H9 (cell line): ENCODE data around the gene MS4A10. TPM values are rescaled to one million over a fixed set of nuclear protein-coding genes. Genes with fewer than 3 reads are reported as not detected.

Source experiments
- DNase-seq: peaks from one replicate; pipeline ENCODE4 v3.0.0-alpha.2; 2017
- H2AFZ ChIP-seq: one replicate; pipeline ENCODE4 v1.6.1; 2013; ENCODE audit warnings: mild to moderate bottlenecking, low read length, control low read depth, moderate library complexity
- H2AK5ac ChIP-seq: 2 replicates; pipeline ENCODE4 v1.6.1; 2013; ENCODE audit warnings: low read length, control low read depth, mixed read lengths; ENCODE audit not compliant: insufficient read length
- H2BK120ac ChIP-seq: one replicate; pipeline ENCODE4 v1.6.1; 2013; ENCODE audit warnings: low read depth, mild to moderate bottlenecking, low read length, control low read depth, inconsistent platforms; ENCODE audit not compliant: poor library complexity, severe bottlenecking
- H2BK12ac ChIP-seq: 2 replicates; pipeline ENCODE4 v1.6.1; 2013; ENCODE audit warnings: low read length, control low read depth, mixed read lengths, low read depth; ENCODE audit not compliant: insufficient read length
- H2BK15ac ChIP-seq: 2 replicates; pipeline ENCODE4 v1.6.1; 2013; ENCODE audit warnings: low read depth, low read length, control low read depth
- H2BK20ac ChIP-seq: one replicate; pipeline ENCODE4 v1.6.1; 2013; ENCODE audit warnings: low read depth, mild to moderate bottlenecking, low read length, control low read depth, inconsistent platforms; ENCODE audit not compliant: poor library complexity, severe bottlenecking
- H2BK5ac ChIP-seq: 2 replicates; pipeline ENCODE4 v1.6.1; 2013; ENCODE audit warnings: low read length, control low read depth, mixed read lengths; ENCODE audit not compliant: insufficient read length
- H3K14ac ChIP-seq: 2 replicates; pipeline ENCODE4 v1.6.1; 2013; ENCODE audit warnings: low read length, control low read depth; ENCODE audit not compliant: insufficient read depth
- H3K18ac ChIP-seq: 2 replicates; pipeline ENCODE4 v1.6.1; 2013; ENCODE audit warnings: low read depth, mild to moderate bottlenecking, mixed read lengths, low read length, control low read depth; ENCODE audit not compliant: insufficient read length
- H3K23ac ChIP-seq: 2 replicates; pipeline ENCODE4 v1.6.1; 2013; ENCODE audit warnings: low read length, control low read depth, mixed read lengths, low read depth; ENCODE audit not compliant: insufficient read length
- H3K23me2 ChIP-seq: 2 replicates; pipeline ENCODE4 v1.6.1; 2013; ENCODE audit warnings: low read depth, mild to moderate bottlenecking, mixed read lengths, low read length, control low read depth; ENCODE audit not compliant: insufficient read length, poor library complexity, severe bottlenecking
- H3K27ac ChIP-seq: 2 replicates; pipeline ENCODE4 v1.5.1; 2013; ENCODE audit warnings: low read length, control low read depth, mixed read lengths, low read depth; ENCODE audit not compliant: insufficient read length
- H3K27me3 ChIP-seq: 2 replicates; pipeline ENCODE4 v1.6.1; 2013; ENCODE audit warnings: low read length, control low read depth, inconsistent platforms; ENCODE audit not compliant: insufficient read depth
- H3K4ac ChIP-seq: 2 replicates; pipeline ENCODE4 v1.6.1; 2013; ENCODE audit warnings: low read depth, mild to moderate bottlenecking, control low read depth, inconsistent platforms, low read length, moderate library complexity
- H3K4me1 ChIP-seq: 2 replicates; pipeline ENCODE4 v1.6.1; 2013; ENCODE audit warnings: low read length, control low read depth, inconsistent platforms; ENCODE audit not compliant: insufficient read depth
- H3K4me2 ChIP-seq: 2 replicates; pipeline ENCODE4 v1.6.1; 2013; ENCODE audit warnings: low read length, control low read depth, mixed read lengths; ENCODE audit not compliant: insufficient read length, insufficient read depth
- H3K56ac ChIP-seq: 2 replicates; pipeline ENCODE4 v1.6.1; 2013; ENCODE audit warnings: low read depth, mild to moderate bottlenecking, mixed read lengths, low read length, control low read depth; ENCODE audit not compliant: insufficient read length
- H3K79me1 ChIP-seq: 2 replicates; pipeline ENCODE4 v1.6.1; 2013; ENCODE audit warnings: low read depth, mild to moderate bottlenecking, moderate library complexity, low read length, control low read depth, inconsistent platforms; ENCODE audit not compliant: insufficient read depth, poor library complexity, severe bottlenecking
- H3K79me2 ChIP-seq: 2 replicates; pipeline ENCODE4 v1.6.1; 2013; ENCODE audit warnings: low read length, control low read depth, inconsistent platforms; ENCODE audit not compliant: insufficient read depth
- H3K9ac ChIP-seq: 2 replicates; pipeline ENCODE4 v1.6.1; 2013; ENCODE audit warnings: low read length, control low read depth, mixed read lengths; ENCODE audit not compliant: insufficient read length; ENCODE audit errors: extremely low read depth
- H3K9me3 ChIP-seq: one replicate; pipeline ENCODE4 v1.6.1; 2013; ENCODE audit warnings: low read depth, low read length, inconsistent platforms; ENCODE audit not compliant: control insufficient read depth
- H3T11ph ChIP-seq: one replicate; pipeline ENCODE4 v1.6.1; 2013; ENCODE audit warnings: mild to moderate bottlenecking, low read length, control low read depth, inconsistent platforms
- H4K20me1 ChIP-seq: one replicate; pipeline ENCODE4 v1.6.1; 2013; ENCODE audit not compliant: control insufficient read depth, insufficient read length, insufficient read depth
- H4K5ac ChIP-seq: 2 replicates; pipeline ENCODE4 v1.6.1; 2013; ENCODE audit warnings: low read depth, mild to moderate bottlenecking, mixed read lengths, low read length, control low read depth; ENCODE audit not compliant: insufficient read length
- H4K8ac ChIP-seq: replicated peaks from 2 replicates; pipeline ENCODE4 v1.6.1; 2013; ENCODE audit warnings: low read length, control low read depth, mixed read lengths, low read depth; ENCODE audit not compliant: insufficient read length
- H4K91ac ChIP-seq: 2 replicates; pipeline ENCODE4 v1.6.1; 2013; ENCODE audit warnings: low read depth, mild to moderate bottlenecking, moderate library complexity, mixed read lengths, low read length, control low read depth; ENCODE audit not compliant: insufficient read length
- H3K27ac Mint-ChIP-seq, 3 experiments: 2 replicates in 2 of 3; 3 replicates in 1 of 3; pipeline ENCODE4 v1.8.0; 2020 to 2021; ENCODE audit warnings: mixed read lengths in 3 of 3, mild to moderate bottlenecking in 1 of 3, moderate library complexity in 1 of 3
- H3K27me3 Mint-ChIP-seq: 2 replicates; pipeline ENCODE4 v1.8.0; 2021; ENCODE audit warnings: low read depth, mild to moderate bottlenecking, moderate library complexity, mixed read lengths
- H3K36me3 Mint-ChIP-seq, 3 experiments: 2 replicates in 2 of 3; 3 replicates in 1 of 3; pipeline ENCODE4 v1.8.0; 2020 to 2021; ENCODE audit warnings: low read depth in 3 of 3, mixed read lengths in 3 of 3; ENCODE audit not compliant: insufficient read depth in 1 of 3
- H3K4me1 Mint-ChIP-seq, 2 experiments: 2 replicates each; pipeline ENCODE4 v1.8.0; 2020; ENCODE audit warnings: mixed read lengths in 2 of 2
- H3K4me3 Mint-ChIP-seq, 2 experiments: 2 replicates in 1 of 2; 3 replicates in 1 of 2; pipeline ENCODE4 v1.8.0; 2020 to 2021; ENCODE audit warnings: mild to moderate bottlenecking in 2 of 2, mixed read lengths in 2 of 2, moderate library complexity in 1 of 2
- H3K9me3 Mint-ChIP-seq, 2 experiments: 2 replicates in 1 of 2; 3 replicates in 1 of 2; pipeline ENCODE4 v1.8.0; 2020; ENCODE audit warnings: mild to moderate bottlenecking in 2 of 2, mixed read lengths in 2 of 2, moderate library complexity in 1 of 2
- WGBS: extraction: QIAGEN DNeasy Blood & Tissue Kit; methylation state at CpG from one replicate; pipeline ENCODE4 v1.1.7; 2013; ENCODE audit warnings: missing lambda C conversion rate, low lambda C conversion rate, mixed read lengths; ENCODE audit not compliant: insufficient read length; ENCODE audit errors: extremely low coverage; 5-methylcytosine and 5-hydroxymethylcytosine counted together
- total RNA-seq: library from RNA; stranded (reverse); gene quantifications from 2 replicates; pipeline ENCODE4 v1.2.1, GENCODE V29; 2021
- TF ChIP-seq, protein P1 (sequence below): fragments of 200-600 bp; sonication (generic); conservative IDR thresholded peaks from 3 replicates; pipeline ENCODE4 v1.8.0; 2021; ENCODE audit warnings: antibody characterized with exemption, mild to moderate bottlenecking

The MS4A10 gene
- total RNA-seq, 1 experiment from 2014 or later: not detected

DNA sequence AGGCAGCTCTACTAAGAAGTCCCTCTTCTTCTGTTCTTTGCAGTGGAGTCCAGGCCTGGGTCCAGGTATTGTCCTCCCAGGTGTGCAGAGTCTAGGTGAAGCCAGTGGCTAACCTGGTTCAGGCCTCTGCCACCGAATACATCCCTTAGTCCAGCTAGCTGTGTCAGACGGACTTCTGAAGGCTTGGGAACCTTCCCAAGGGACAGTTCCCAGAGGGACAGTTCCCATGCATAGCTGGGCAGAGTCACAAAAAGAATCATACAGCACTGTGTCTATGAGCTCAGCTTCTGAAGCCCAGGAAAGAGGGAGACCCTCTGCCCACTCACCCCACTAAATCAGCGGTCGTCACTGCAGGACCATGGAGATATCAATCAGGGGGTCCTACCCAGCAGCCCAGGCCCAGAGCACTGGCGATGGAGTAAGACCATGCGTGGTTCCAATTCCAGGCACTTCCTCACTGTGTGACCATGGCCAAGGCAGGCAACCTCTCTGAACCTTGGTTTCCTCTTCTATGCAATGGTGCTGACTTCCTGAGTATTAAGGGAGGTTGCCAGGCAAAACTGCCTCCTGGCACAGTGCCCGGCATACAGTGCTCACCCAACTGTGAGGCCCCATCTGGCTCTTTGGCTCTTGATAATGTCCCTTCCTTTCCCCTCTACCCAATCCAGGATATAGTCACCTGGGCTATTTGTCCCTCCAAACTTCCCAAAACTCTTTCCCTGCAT, 3.4 kb downstream of the MS4A10 start:
- Histone ChIP-seq H2BK12ac (no peak overlapping the region), H4K8ac (no peak overlapping the region), H3K9ac (no peak overlapping the region), H4K91ac (no peak overlapping the region), H3K4ac (no peak overlapping the region), H3K79me1 (no peaks in the 10 kb centered on the region), H2BK20ac (no peak overlapping the region), H4K5ac (no peak overlapping the region), H3K27ac (no peak overlapping the region), H3K4me1 (no peaks in the 10 kb centered on the region), H2BK5ac (no peak overlapping the region), H3K4me2 (no peak overlapping the region), H3K23me2 (no peaks in the 10 kb centered on the region), H2BK15ac (no peak overlapping the region), H2BK120ac (no peak overlapping the region), H3T11ph (no peak overlapping the region), H3K27me3 (no peaks in the 10 kb centered on the region), H2AFZ (no peak overlapping the region), H2AK5ac (no peak overlapping the region), H3K9me3 (peaks cover 16% of the 10 kb centered on the region), H3K18ac (no peak overlapping the region), H4K20me1 (no peaks in the 10 kb centered on the region), H3K14ac (no peak overlapping the region), H3K23ac (no peak overlapping the region), H3K79me2 (no peaks in the 10 kb centered on the region), H3K56ac (no peak overlapping the region)
- peaks cover 10% of the 10 kb centered on the region for H3K27me3 Mint-ChIP-seq
- H3K27ac Mint-ChIP-seq: no peak overlapping the region
- H3K4me3 Mint-ChIP-seq: no peak overlapping the region
- DNase-seq: no peak
- peaks cover 6 to 16% (median 14%) of the 10 kb centered on the region in 3 experiments for H3K36me3 Mint-ChIP-seq
- H3K9me3 Mint-ChIP-seq: peaks cover 30 to 37% of the 10 kb centered on the region in 2 experiments
- no CpG with 5 or more reads among the region's 7 CpGs for whole genome bisulfite sequencing
- TF ChIP-seq, protein P1, sequence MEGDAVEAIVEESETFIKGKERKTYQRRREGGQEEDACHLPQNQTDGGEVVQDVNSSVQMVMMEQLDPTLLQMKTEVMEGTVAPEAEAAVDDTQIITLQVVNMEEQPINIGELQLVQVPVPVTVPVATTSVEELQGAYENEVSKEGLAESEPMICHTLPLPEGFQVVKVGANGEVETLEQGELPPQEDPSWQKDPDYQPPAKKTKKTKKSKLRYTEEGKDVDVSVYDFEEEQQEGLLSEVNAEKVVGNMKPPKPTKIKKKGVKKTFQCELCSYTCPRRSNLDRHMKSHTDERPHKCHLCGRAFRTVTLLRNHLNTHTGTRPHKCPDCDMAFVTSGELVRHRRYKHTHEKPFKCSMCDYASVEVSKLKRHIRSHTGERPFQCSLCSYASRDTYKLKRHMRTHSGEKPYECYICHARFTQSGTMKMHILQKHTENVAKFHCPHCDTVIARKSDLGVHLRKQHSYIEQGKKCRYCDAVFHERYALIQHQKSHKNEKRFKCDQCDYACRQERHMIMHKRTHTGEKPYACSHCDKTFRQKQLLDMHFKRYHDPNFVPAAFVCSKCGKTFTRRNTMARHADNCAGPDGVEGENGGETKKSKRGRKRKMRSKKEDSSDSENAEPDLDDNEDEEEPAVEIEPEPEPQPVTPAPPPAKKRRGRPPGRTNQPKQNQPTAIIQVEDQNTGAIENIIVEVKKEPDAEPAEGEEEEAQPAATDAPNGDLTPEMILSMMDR: no peak
- H3K4me1 Mint-ChIP-seq: no peaks in the 10 kb centered on the region
